Measurements from ENCODE around the gene LYPD5. TPM values are rescaled to one million over a fixed set of nuclear protein-coding genes. Genes with fewer than 3 reads are reported as not detected.

Gene LYPD5
- total RNA-seq, 4 donors from 2014 or later, result 2.1 to 5.2 (median 2.6) TPM; not detected in 1

DNA sequence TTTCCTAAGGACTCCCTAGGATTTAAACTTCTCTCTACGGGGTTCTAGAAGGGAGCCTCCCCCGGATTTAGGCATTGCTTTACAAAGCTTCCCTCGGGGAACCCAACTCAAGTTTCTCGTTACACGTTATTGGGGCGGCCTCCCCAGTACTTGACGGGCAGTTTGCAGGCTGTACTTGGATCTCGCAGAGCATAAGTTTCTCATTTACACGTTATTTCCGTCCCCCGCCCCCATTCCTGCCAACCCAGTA is 48.1 kb downstream of the LYPD5 start:
- DNase-seq, result no peak
- Histone ChIP-seq H3K27ac (peak overlapping the region; percentile 97 to 99 (median 98)), H3K4me3 (peak overlapping the region; percentile 58 to 70 (median 68)), H3K9me3 (no peaks in the 10 kb centered on the region), H3K27me3 (no peaks in the 10 kb centered on the region), H3K36me3 (peaks cover 0 to 14% (median 4%) of the 10 kb centered on the region in 4 donors), H3K4me1 (peaks cover 15 to 53% (median 33%) of the 10 kb centered on the region in 4 donors)
- TF ChIP-seq POLR2A (IDR thresholded peaks at IDR 0.05) (no peak), EP300 (IDR thresholded peaks at IDR 0.05; ENCODE audit: low read depth) (no peak), POLR2AphosphoS5 (IDR thresholded peaks at IDR 0.05) (no peak)
- TF ChIP-seq, protein P1, sequence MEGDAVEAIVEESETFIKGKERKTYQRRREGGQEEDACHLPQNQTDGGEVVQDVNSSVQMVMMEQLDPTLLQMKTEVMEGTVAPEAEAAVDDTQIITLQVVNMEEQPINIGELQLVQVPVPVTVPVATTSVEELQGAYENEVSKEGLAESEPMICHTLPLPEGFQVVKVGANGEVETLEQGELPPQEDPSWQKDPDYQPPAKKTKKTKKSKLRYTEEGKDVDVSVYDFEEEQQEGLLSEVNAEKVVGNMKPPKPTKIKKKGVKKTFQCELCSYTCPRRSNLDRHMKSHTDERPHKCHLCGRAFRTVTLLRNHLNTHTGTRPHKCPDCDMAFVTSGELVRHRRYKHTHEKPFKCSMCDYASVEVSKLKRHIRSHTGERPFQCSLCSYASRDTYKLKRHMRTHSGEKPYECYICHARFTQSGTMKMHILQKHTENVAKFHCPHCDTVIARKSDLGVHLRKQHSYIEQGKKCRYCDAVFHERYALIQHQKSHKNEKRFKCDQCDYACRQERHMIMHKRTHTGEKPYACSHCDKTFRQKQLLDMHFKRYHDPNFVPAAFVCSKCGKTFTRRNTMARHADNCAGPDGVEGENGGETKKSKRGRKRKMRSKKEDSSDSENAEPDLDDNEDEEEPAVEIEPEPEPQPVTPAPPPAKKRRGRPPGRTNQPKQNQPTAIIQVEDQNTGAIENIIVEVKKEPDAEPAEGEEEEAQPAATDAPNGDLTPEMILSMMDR (IDR thresholded peaks at IDR 0.05), result no peak
- intact Hi-C loops (cut with DNase I; ENCODE audit: low total_unique reads) (no loop called here), in situ Hi-C loops (cut with MboI; ENCODE audit: low pct_ligation_motif_present in 1 of 4, low pct_unique_long_range_greater_than_20kb in 1 of 4, low sequenced_read_pairs in 3 of 4) (no loop called here)
- 0% methylated on average over 10 of the region's 11 CpGs; no CpG with 5 or more reads in 1 of the 2 donors for WGBS, 2 donors (ENCODE audit: low coverage in 1 of 2)

DNA sequence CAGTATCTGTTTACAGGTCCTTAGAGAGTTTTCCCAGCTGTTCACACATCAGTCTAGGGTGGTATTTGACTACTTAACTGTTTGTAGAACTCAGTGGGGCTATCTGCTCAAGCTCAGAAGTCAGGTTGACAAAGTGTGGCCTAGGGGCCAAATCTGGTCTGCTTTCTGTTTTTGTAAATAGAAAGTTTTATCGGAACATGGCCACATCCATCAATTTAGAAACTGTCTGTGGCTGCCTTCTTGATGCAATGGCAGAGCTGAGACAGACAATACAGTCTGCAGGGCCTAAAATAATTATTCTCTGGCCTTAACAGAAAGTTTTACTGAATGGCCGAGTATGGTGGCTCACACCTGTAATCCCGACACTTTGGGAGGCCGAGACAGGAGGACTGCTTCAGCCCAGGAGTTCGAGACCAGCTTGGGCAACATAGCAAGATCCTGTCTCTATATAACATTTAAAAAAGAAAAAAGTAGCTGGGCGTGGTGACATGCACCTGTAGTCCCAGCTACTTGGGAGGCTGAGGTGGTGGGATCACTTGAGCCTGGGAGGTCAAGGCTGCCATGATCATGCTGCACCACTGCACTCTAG is 49.9 kb downstream of the LYPD5 start:
- peak overlapping the region in 3 of 4 donors; percentile 97 to 99 (median 98) for H3K27ac ChIP-seq
- H3K4me1 ChIP-seq, result peaks cover 15 to 48% (median 32%) of the 10 kb centered on the region in 4 donors
- WGBS, 2 donors (ENCODE audit: low coverage in 1 of 2), result 67 to 79% methylated on average over 1 to 6 of the region's 6 CpGs
- intact Hi-C loops (cut with DNase I; ENCODE audit: low total_unique reads), result no loop called here
- no peak overlapping the region for H3K4me3 ChIP-seq
- TF ChIP-seq, protein P1 (IDR thresholded peaks at IDR 0.05), result no peak
- TF ChIP-seq POLR2A (IDR thresholded peaks at IDR 0.05), result no peak
- TF ChIP-seq POLR2AphosphoS5 (IDR thresholded peaks at IDR 0.05), result no peak
- no peak for TF ChIP-seq EP300 (IDR thresholded peaks at IDR 0.05; ENCODE audit: low read depth)
- H3K27me3 ChIP-seq, result no peaks in the 10 kb centered on the region
- H3K36me3 ChIP-seq, result peaks cover 0 to 22% (median 11%) of the 10 kb centered on the region in 4 donors
- in situ Hi-C loops (cut with MboI; ENCODE audit: low pct_ligation_motif_present in 1 of 4, low pct_unique_long_range_greater_than_20kb in 1 of 4, low sequenced_read_pairs in 3 of 4), result no loop called here
- H3K9me3 ChIP-seq, result no peaks in the 10 kb centered on the region
- no peak for DNase-seq

DNA sequence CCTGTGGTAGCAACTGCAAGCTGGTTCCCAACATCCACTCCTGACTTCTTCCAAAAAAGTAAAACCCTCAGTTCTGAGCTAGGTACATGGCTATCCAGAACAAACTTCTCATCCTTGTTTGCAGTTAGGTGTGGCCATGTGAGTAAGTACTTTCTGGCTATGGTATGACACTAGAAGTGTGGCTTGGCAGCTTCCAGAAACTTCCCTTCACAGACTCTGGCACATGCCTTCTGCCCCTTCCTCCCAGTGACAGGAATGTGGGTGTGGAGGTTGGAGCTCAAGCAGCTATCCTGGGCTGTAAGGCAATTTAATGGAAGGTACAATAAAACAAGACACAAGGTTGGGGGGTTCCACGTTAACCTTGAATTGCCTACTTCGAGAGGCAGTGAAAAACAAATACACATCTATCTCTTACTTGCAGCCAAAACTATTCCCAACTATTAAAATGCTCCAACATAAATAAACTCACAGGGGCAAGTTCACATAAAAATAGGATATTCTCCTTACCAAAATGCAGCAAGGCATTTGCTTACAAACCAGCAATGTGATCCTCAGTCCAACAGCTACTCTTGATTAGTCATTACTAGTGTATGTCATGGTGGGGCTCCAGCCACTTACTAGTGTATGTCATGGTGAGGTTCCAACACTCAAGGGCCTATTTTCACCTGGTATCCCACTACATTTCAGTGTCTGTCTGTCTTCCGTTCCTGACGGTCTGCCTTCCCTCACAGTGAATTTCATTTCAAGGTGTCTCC is 50.6 kb downstream of the LYPD5 start:
- H3K4me3 ChIP-seq, result no peak overlapping the region
- H3K27ac ChIP-seq, result no peak overlapping the region
- 78 to 85% methylated on average over 2 to 4 of the region's 4 CpGs for WGBS, 2 donors (ENCODE audit: low coverage in 1 of 2)
- no peaks in the 10 kb centered on the region for H3K27me3 ChIP-seq
- no peak for TF ChIP-seq EP300 (IDR thresholded peaks at IDR 0.05; ENCODE audit: low read depth)
- no peak for TF ChIP-seq POLR2AphosphoS5 (IDR thresholded peaks at IDR 0.05)
- TF ChIP-seq POLR2A (IDR thresholded peaks at IDR 0.05), result no peak
- TF ChIP-seq, protein P1 (IDR thresholded peaks at IDR 0.05), result no peak
- in situ Hi-C loops (cut with MboI; ENCODE audit: low pct_ligation_motif_present in 1 of 4, low pct_unique_long_range_greater_than_20kb in 1 of 4, low sequenced_read_pairs in 3 of 4) (no loop called here), intact Hi-C loops (cut with DNase I; ENCODE audit: low total_unique reads) (no loop called here)
- no peaks in the 10 kb centered on the region for H3K9me3 ChIP-seq
- no peak for DNase-seq
- peaks cover 0 to 28% (median 11%) of the 10 kb centered on the region in 4 donors for H3K36me3 ChIP-seq
- H3K4me1 ChIP-seq, result peaks cover 15 to 41% (median 28%) of the 10 kb centered on the region in 4 donors

DNA sequence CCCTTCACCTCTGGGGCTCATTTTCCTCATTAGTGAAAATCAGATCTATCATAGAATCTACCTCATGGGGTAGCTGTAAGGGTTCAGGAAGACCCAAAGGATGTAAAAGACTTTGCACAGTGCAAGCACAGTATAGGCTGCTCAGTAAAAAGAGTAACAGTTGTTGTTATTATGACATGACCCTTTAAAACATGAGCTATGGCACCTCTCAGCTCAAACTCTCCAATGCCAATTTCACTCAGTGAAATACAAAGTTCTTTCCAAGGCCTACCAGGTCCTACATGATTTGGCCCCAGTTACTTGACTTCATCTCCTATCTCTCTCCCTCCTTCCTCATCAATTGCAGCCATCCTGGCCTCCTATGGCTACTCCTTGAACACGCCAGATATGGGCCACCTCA is 52.3 kb downstream of the LYPD5 start:
- TF ChIP-seq POLR2A (IDR thresholded peaks at IDR 0.05) (no peak), POLR2AphosphoS5 (IDR thresholded peaks at IDR 0.05) (no peak), EP300 (IDR thresholded peaks at IDR 0.05; ENCODE audit: low read depth) (no peak)
- TF ChIP-seq, protein P1 (IDR thresholded peaks at IDR 0.05), result no peak
- in situ Hi-C loops (cut with MboI; ENCODE audit: low pct_ligation_motif_present in 1 of 4, low pct_unique_long_range_greater_than_20kb in 1 of 4, low sequenced_read_pairs in 3 of 4), result no loop called here
- DNase-seq, result no peak
- Histone ChIP-seq H3K36me3 (peaks cover 0 to 33% (median 11%) of the 10 kb centered on the region in 4 donors), H3K9me3 (no peaks in the 10 kb centered on the region), H3K4me3 (no peak overlapping the region), H3K27ac (no peak overlapping the region), H3K27me3 (no peaks in the 10 kb centered on the region), H3K4me1 (peaks cover 14 to 36% (median 20%) of the 10 kb centered on the region in 4 donors)
- intact Hi-C loops (cut with DNase I; ENCODE audit: low total_unique reads), result loop anchor here (5.0 kb wide), 1 partner anchor 32 kb away; the partner anchor contains the start of gene KCNN4
- WGBS, 2 donors (ENCODE audit: low coverage in 1 of 2), result 96 to 100% methylated on average over 1 of the region's 1 CpG

All from transverse colon (tissue), 4 donors.